ENCODE measurements around the gene CD82. TPM values are rescaled to one million over a fixed set of nuclear protein-coding genes. Genes with fewer than 3 reads are reported as not detected.

The CD82 gene
- total RNA-seq, 1 experiment from 2014 or later = 4.5 TPM

GRCh38 chr11:44657836-44658505 is 92.5 kb downstream of the CD82 start:
- H3K56ac ChIP-seq (ENCODE audit: insufficient read length, low read depth, low read length) = no peak overlapping the region
- no peak overlapping the region for H3T11ph ChIP-seq (ENCODE audit: low read length)
- no peak overlapping the region for H2BK120ac ChIP-seq (ENCODE audit: low read depth, low read length, poor library complexity, severe bottlenecking)
- H3K4me3 Mint-ChIP-seq = no peak overlapping the region
- H3K27ac ChIP-seq (ENCODE audit: insufficient read length, low read depth, low read length) = no peak overlapping the region
- H3K27ac Mint-ChIP-seq = no peak overlapping the region; a peak in 1 of 7 replicates
- H2BK15ac ChIP-seq (ENCODE audit: low read depth, low read length) = no peak overlapping the region
- H2BK12ac ChIP-seq (ENCODE audit: insufficient read length, low read depth, low read length) = no peak overlapping the region
- H3K27me3 Mint-ChIP-seq (ENCODE audit: low read depth) = peaks cover 20% of the 10 kb centered on the region
- H4K8ac ChIP-seq (replicated peaks; ENCODE audit: insufficient read length, low read depth, low read length) = no peak overlapping the region
- no peaks in the 10 kb centered on the region for H3K79me2 ChIP-seq (ENCODE audit: insufficient read depth, low read length)
- H3K18ac ChIP-seq (ENCODE audit: insufficient read length, low read depth, low read length) = no peak overlapping the region
- peaks cover 1 to 8% (median 8%) of the 10 kb centered on the region in 3 experiments; a peak in 6 of 7 replicates for H3K36me3 Mint-ChIP-seq (ENCODE audit: insufficient read depth in 1 of 3, low read depth in 3 of 3)
- no peak overlapping the region for H3K14ac ChIP-seq (ENCODE audit: insufficient read depth, low read length)
- no peaks in the 10 kb centered on the region for H3K4me1 ChIP-seq (ENCODE audit: insufficient read depth, low read length)
- H3K9me3 Mint-ChIP-seq = peaks cover 4 to 15% of the 10 kb centered on the region in 2 experiments
- H3K4me2 ChIP-seq (ENCODE audit: insufficient read depth, insufficient read length, low read length) = no peak overlapping the region
- H3K4me1 Mint-ChIP-seq = peaks cover 10 to 13% of the 10 kb centered on the region in 2 experiments
- H2AFZ ChIP-seq (ENCODE audit: low read length) = no peak overlapping the region
- no peak overlapping the region for H3K9ac ChIP-seq (ENCODE audit: extremely low read depth, insufficient read length, low read length)
- H4K20me1 ChIP-seq (ENCODE audit: control insufficient read depth, insufficient read depth, insufficient read length) = no peaks in the 10 kb centered on the region
- no peaks in the 10 kb centered on the region for H3K27me3 ChIP-seq (ENCODE audit: insufficient read depth, low read length)
- TF ChIP-seq CTCF (conservative IDR thresholded peaks at IDR 0.05) = no peak
- no peaks in the 10 kb centered on the region for H3K9me3 ChIP-seq (ENCODE audit: control insufficient read depth, low read depth, low read length)
- H3K23me2 ChIP-seq (ENCODE audit: insufficient read length, low read depth, low read length, poor library complexity, severe bottlenecking) = no peaks in the 10 kb centered on the region
- H3K79me1 ChIP-seq (ENCODE audit: insufficient read depth, low read depth, low read length, poor library complexity, severe bottlenecking) = no peaks in the 10 kb centered on the region
- H4K91ac ChIP-seq (ENCODE audit: insufficient read length, low read depth, low read length) = no peak overlapping the region
- WGBS (ENCODE audit: extremely low coverage, insufficient read length, low lambda C conversion rate) = no CpG with 5 or more reads among the region's 5 CpGs
- H2BK20ac ChIP-seq (ENCODE audit: low read depth, low read length, poor library complexity, severe bottlenecking) = no peak overlapping the region
- no peak overlapping the region for H2AK5ac ChIP-seq (ENCODE audit: insufficient read length, low read length)
- no peak overlapping the region for H4K5ac ChIP-seq (ENCODE audit: insufficient read length, low read depth, low read length)
- DNase-seq = no peak
- H3K4ac ChIP-seq (ENCODE audit: low read depth, low read length) = no peak overlapping the region
- H3K23ac ChIP-seq (ENCODE audit: insufficient read length, low read depth, low read length) = no peak overlapping the region
- no peak overlapping the region for H2BK5ac ChIP-seq (ENCODE audit: insufficient read length, low read length)
